ENCODE measurements around the gene ETHE1. TPM values are rescaled to one million over a fixed set of nuclear protein-coding genes. Genes with fewer than 3 reads are reported as not detected.

ETHE1 gene
- total RNA-seq, 1 donor from 2014 or later: 57.3 TPM

DNA sequence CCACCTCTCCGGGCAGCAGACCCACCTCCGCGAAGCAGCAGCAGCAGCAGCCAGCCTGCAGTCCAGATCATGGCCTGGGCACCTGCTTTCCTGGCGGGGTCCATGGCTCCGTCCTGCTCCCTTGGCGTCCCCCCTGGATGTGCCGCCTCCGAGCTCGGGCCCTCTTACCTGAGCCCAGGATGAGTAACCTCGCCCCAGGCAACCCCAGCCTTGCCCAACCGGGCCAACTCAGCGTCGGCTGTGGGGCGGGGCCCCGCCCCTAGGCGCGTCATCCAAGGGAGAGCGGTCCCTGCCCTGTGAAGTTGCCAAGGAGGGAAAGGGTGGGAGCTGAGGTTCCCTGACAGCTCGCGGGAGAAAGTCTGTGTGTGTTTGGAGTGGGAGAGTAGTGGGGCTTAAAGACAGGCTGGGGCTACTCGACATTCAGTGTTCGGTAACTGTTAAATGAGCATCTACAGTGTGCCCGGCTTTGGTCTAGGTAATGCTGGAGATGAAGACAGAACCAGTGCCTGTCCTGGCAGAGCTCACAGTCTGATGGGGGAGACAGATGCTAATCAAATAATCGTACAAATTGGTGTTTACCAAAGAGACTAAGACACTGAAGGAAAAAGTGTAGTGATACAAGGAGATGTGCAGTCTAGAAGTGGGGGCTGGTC lies 61.4 kb downstream of the ETHE1 start, which contains the start of gene LYPD3:
TSS of gene LYPD3 (minus strand) at position 141 of the 653 bp plus-strand sequence. CDS start at position 104, 37 bp downstream.
- DNase-seq (ENCODE audit: extremely low spot score, unreplicated experiment): no peak
- H3K27me3 Mint-ChIP-seq: peaks cover 3% of the 10 kb centered on the region

DNA sequence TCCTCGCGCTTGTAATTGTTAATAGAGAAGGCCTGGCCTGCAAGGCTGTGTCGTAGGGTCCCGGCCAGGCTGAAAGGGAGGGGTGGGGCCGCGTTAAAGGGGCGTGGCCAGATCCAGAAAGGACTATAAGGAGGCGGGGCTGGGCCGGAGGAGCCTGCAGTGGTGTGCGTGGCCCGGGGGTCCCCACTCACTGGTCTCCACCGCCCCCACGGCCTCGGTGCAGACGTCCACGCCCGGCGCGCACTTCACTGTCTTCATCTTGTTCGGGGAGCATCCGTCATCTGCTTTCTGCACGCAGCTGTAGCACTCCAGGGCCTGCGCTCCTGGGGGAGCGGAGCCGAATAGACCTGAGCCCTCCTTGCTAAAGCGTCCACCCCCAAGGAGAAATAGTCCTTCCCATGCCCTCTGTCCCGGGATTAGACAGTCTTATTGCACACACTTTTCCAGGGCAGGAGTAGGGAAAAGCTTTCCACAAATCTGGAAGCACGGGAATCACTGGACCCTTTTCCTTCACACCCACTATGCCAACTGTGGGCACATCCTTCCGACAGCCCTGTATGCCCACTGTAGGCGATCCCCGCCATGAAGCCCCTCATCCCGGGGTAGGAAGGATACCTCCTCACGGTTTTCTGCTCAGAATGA lies 62.7 kb downstream of the ETHE1 start:
- TF ChIP-seq, protein P1, sequence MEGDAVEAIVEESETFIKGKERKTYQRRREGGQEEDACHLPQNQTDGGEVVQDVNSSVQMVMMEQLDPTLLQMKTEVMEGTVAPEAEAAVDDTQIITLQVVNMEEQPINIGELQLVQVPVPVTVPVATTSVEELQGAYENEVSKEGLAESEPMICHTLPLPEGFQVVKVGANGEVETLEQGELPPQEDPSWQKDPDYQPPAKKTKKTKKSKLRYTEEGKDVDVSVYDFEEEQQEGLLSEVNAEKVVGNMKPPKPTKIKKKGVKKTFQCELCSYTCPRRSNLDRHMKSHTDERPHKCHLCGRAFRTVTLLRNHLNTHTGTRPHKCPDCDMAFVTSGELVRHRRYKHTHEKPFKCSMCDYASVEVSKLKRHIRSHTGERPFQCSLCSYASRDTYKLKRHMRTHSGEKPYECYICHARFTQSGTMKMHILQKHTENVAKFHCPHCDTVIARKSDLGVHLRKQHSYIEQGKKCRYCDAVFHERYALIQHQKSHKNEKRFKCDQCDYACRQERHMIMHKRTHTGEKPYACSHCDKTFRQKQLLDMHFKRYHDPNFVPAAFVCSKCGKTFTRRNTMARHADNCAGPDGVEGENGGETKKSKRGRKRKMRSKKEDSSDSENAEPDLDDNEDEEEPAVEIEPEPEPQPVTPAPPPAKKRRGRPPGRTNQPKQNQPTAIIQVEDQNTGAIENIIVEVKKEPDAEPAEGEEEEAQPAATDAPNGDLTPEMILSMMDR (conservative IDR thresholded peaks at IDR 0.05): no peak
- DNase-seq (ENCODE audit: extremely low spot score, unreplicated experiment): peak; percentile 77
- Mint-ChIP-seq H3K4me1 (ENCODE audit: unreplicated experiment) (peaks cover 17% of the 10 kb centered on the region), H3K27ac (peak overlapping the region; percentile 95), H3K36me3 (no peaks in the 10 kb centered on the region), H3K4me3 (peak overlapping the region; percentile 96), H3K9me3 (no peaks in the 10 kb centered on the region), H3K27me3 (peaks cover 3% of the 10 kb centered on the region)

More for the DNA sequence above, 61.4 kb downstream of the ETHE1 start, which contains the start of gene LYPD3:
- TF ChIP-seq, protein P1 (conservative IDR thresholded peaks at IDR 0.05): no peak
- Mint-ChIP-seq H3K36me3 (no peaks in the 10 kb centered on the region), H3K9me3 (no peaks in the 10 kb centered on the region), H3K4me1 (ENCODE audit: unreplicated experiment) (peaks cover 17% of the 10 kb centered on the region), H3K27ac (peak within 1 kb of the TSS; percentile 95), H3K4me3 (peak within 1 kb of the TSS; percentile 96)

DNA sequence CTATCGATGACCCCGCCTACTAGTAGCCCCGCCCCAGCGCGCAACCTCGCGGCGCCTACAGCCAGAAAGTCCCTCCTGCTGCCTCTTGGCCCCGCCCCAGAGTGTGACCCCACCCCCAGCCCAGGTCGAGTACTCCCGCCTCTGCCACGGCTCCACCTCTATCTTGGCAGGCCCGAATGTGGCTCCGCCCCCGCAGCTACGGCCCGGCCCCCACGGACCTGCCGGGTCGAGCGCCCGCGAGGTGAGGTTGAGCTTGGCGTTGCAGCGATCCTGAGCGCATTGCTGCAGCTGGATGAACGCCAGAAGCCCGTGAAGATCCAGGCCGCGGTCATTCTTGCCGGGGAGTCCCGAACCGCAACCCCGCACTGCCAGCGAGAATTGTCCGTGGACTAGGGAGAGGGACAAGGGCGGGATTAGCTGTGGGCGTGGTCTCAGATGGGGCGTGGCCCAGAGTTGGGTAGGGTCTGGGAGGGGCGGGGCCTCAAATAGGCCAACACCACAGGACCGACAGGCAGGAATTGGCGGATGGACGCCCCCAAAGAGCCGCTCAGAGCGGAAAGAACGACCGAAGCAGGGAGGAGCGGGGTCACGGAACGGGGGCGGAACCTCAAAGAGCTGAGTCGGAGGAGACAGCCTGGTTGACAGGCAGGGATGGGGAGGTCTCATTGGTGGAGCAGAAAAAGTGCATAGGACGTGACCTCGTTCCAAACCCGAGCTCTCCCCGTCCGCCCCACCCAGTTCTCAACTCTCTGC lies 63.4 kb downstream of the ETHE1 start:
- H3K36me3 Mint-ChIP-seq: no peaks in the 10 kb centered on the region
- H3K27ac Mint-ChIP-seq: peak overlapping the region; percentile 95
- H3K4me1 Mint-ChIP-seq (ENCODE audit: unreplicated experiment): peaks cover 17% of the 10 kb centered on the region
- TF ChIP-seq, protein P1 (conservative IDR thresholded peaks at IDR 0.05): no peak
- peak overlapping the region; percentile 96 for H3K4me3 Mint-ChIP-seq
- DNase-seq (ENCODE audit: extremely low spot score, unreplicated experiment): peak; percentile 97
- no peaks in the 10 kb centered on the region for H3K9me3 Mint-ChIP-seq
- peaks cover 3% of the 10 kb centered on the region for H3K27me3 Mint-ChIP-seq

DNA sequence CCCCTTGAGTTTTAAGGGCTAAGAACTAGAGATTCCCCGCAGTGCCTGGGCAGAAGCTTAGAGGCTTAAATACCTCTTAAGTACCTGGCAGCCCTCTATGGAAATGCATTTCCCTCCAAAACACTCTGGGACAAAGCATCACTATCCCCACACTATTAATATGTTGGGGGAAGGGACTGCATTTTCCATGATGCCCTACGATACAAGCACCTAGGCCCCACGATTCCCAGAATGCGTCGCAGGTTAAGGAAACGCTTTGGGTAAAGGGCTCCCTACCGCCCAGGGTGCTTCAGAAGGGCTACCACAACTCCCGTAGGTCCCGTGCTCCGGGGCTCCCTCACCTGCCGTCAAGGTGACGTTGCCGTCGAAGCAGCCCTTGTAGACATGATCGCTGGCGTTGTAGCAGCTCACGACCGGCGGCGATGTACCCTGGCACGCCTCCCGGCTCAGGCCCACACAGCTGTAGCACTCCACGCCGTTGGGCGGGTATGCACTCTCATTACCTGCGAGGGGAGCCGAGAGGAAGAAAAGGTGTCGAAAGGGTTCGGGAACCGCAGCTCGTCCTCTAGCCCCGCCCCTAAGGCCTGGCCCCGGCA lies 64.1 kb downstream of the ETHE1 start:
- H3K27ac Mint-ChIP-seq: peak overlapping the region; percentile 95
- peaks cover 17% of the 10 kb centered on the region for H3K4me1 Mint-ChIP-seq (ENCODE audit: unreplicated experiment)
- H3K36me3 Mint-ChIP-seq: no peaks in the 10 kb centered on the region
- H3K9me3 Mint-ChIP-seq: no peaks in the 10 kb centered on the region
- peak overlapping the region; percentile 96 for H3K4me3 Mint-ChIP-seq
- peaks cover 3% of the 10 kb centered on the region for H3K27me3 Mint-ChIP-seq
- no peak for DNase-seq (ENCODE audit: extremely low spot score, unreplicated experiment)
- TF ChIP-seq, protein P1 (conservative IDR thresholded peaks at IDR 0.05): no peak

DNA sequence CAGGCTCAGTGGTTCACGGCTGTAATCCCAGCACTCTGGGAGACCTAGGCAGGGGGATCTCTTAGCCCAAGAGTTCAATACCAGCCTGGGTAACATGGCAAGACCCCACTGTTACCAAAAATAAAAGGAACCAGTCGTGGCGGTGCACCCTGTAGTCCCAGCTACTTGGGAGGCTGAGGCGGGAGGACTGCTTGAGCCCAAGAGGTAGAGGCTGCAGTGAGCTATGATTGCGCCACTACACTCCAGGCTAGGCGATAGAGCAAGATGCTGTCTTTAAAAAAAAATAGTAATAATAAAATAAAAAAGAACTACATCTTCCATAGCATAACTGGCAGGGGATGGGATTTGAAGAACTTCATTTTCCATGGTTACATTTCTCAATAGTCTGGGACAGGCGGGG lies 64.6 kb downstream of the ETHE1 start:
- Mint-ChIP-seq H3K9me3 (no peaks in the 10 kb centered on the region), H3K4me3 (peak overlapping the region; percentile 96), H3K4me1 (ENCODE audit: unreplicated experiment) (peaks cover 16% of the 10 kb centered on the region), H3K36me3 (no peaks in the 10 kb centered on the region), H3K27ac (peak overlapping the region; percentile 56), H3K27me3 (peaks cover 3% of the 10 kb centered on the region)
- TF ChIP-seq, protein P1 (conservative IDR thresholded peaks at IDR 0.05): no peak
- DNase-seq (ENCODE audit: extremely low spot score, unreplicated experiment): no peak
